D721Med (cell line): ENCODE measurements around the gene BCL2.
A peak's percentile ranks its signal among the peaks of the same experiment; 100 is the strongest.

Source experiments
- DNase-seq: peaks from one replicate; pipeline ENCODE4 v3.0.0; 2011; ENCODE audit warnings: low spot score; ENCODE audit not compliant: insufficient read length
- FAIRE-seq: peaks from 2 replicates; lab custom pipeline; 2011; peaks lifted over from hg19 to GRCh38; lab: Jason Lieb, UNC
- TF ChIP-seq, protein P1 (sequence below): IDR thresholded peaks from 2 replicates; pipeline ENCODE4 v1.5.1; 2012; ENCODE audit warnings: mild to moderate bottlenecking, control low read depth; ENCODE audit not compliant: insufficient read depth; ENCODE audit errors: missing control alignments

BCL2 gene

GRCh38 chr18:63151539-63151938, 168.0 kb downstream of the BCL2 start:
- peak; percentile 87 for FAIRE-seq
- TF ChIP-seq, protein P1, sequence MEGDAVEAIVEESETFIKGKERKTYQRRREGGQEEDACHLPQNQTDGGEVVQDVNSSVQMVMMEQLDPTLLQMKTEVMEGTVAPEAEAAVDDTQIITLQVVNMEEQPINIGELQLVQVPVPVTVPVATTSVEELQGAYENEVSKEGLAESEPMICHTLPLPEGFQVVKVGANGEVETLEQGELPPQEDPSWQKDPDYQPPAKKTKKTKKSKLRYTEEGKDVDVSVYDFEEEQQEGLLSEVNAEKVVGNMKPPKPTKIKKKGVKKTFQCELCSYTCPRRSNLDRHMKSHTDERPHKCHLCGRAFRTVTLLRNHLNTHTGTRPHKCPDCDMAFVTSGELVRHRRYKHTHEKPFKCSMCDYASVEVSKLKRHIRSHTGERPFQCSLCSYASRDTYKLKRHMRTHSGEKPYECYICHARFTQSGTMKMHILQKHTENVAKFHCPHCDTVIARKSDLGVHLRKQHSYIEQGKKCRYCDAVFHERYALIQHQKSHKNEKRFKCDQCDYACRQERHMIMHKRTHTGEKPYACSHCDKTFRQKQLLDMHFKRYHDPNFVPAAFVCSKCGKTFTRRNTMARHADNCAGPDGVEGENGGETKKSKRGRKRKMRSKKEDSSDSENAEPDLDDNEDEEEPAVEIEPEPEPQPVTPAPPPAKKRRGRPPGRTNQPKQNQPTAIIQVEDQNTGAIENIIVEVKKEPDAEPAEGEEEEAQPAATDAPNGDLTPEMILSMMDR: no peak
- DNase-seq: no peak

- TF ChIP-seq, protein P1: no peak
- FAIRE-seq (no peak), DNase-seq (no peak)
These were observed 168.6 kb downstream of the BCL2 start for GRCh38 chr18:63150942-63151421.

DNA sequence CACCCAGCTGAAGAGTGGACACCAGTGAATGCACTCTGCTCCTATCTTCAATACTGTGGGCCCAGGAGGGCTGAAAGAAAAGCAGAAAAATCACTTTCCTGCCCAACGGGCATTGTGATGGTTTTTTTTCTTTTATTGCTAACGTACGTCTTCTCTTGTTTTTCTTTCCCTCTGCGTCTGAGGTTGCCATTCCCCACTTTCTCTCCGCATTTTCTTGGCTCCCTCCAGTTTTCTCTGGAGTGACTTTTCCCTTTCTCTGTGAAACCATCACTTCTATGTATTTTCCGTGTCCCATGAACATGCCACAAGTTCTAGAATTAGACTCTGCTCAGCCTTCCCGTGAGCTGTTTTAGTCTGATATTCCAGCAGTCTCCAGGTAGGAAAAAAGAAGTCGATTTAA, 169.2 kb downstream of the BCL2 start:
- no peak for DNase-seq
- FAIRE-seq: no peak
- TF ChIP-seq, protein P1: no peak

- TF ChIP-seq, protein P1: no peak
- FAIRE-seq: no peak
- DNase-seq: no peak
These were observed 170.3 kb downstream of the BCL2 start for GRCh38 chr18:63149302-63149587.

GRCh38 chr18:63148449-63149301, 170.9 kb downstream of the BCL2 start:
- TF ChIP-seq, protein P1: no peak
- FAIRE-seq: peak; percentile 92
- no peak for DNase-seq

DNA sequence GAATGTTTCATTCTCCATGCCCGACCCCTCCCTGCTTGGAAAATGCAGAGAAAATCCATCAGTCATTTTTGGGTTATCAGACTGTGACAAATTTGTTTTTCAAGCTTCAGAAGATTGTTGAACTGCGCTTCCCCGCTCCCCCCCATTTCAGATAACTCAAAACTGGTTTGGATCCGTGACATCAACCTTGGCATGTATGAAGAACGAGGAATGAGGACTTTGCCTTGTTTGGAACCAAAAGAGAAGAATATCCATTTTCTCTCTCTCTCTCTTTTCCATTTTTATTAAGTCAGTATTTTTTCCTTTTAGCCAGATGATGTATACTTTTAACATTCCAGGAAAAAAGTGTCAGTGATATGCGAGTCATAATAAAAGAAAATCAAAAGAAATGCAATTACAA, 171.6 kb downstream of the BCL2 start:
- TF ChIP-seq, protein P1: no peak
- DNase-seq (no peak), FAIRE-seq (no peak)

- TF ChIP-seq, protein P1: no peak
- FAIRE-seq (no peak), DNase-seq (no peak)
These were observed 172.7 kb downstream of the BCL2 start for GRCh38 chr18:63146828-63147409.
